GM21423 (cell line): Measurements from ENCODE around the gene TBC1D21.

ENCODE experiments used
- ATAC-seq: cut with Tn5 transposase; IDR thresholded peaks from one replicate; pipeline ENCODE4 v1.9.1; 2021; ENCODE audit warnings: mild to moderate bottlenecking, moderate library complexity; ENCODE audit not compliant: unreplicated experiment

TBC1D21 gene

GRCh38 chr15:73858062-73858461, 15.3 kb upstream of the TBC1D21 start:
- ATAC-seq = no peak

DNA sequence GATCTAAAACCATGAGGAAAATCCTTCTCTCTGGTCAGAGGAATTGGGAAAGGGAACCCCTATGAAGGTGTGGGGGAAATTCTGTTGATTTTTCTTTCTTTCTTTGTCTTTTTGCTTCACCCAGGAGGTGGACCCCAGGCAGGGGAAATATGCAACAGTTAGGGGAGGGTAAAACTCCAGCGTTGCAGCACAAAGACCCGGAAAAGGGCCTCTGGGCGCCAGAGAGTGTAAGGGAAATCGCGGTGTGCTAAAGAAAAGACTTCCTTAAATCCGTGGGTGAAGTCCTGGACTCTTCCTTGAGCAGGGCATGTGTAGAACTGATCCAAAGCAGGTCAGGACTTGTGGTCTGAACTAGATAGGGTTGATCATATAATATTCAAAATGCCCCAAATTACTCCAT, 11.1 kb upstream of the TBC1D21 start:
- no peak for ATAC-seq

- ATAC-seq = no peak
Observed at GRCh38 chr15:73865379-73865778, 8.0 kb upstream of the TBC1D21 start.

GRCh38 chr15:73865904-73866303, 7.5 kb upstream of the TBC1D21 start:
- ATAC-seq = no peak

- no peak for ATAC-seq
Observed at GRCh38 chr15:73866481-73866880, 6.9 kb upstream of the TBC1D21 start.

- no peak for ATAC-seq
Observed at GRCh38 chr15:73866881-73867410, 6.4 kb upstream of the TBC1D21 start.

DNA sequence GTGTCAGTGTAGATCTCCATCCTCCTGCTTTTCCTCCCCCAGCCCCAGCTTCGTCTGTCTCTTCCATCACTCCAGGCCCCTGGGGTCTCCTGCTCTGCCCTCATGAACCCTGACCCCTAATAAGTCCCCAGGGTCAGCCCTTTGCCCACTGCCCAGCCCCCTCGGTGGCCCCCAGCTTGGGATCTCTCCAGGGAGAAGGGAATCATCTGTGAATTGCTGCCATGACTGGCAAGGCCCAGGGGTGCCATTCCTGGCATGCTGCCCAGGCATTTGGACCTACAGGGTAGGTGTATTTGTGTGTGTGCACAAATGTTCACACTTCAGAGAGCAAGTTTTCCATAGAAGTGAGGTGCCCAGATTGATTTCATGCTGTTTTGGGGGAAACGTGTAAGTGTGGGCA, 5.9 kb upstream of the TBC1D21 start:
- no peak for ATAC-seq

DNA sequence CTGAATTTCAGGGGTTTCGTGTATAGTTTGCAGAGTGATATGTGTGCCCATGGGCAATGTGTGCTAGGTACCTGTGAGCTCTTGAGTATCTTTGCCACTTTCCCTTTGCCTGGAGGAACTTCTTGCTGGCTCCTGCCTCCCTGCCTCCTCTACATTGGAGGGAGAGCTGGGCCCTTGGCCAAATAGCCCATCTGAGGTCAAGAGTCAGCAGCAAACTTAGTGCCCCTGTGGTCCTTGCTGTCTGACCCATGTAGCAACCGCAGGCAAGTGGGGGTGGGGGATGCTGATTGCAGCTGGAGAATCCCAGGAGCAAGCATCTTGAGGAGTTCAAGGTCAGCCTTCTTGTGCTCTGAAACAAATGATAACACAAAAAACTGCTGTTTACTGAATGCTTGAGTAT, 5.4 kb upstream of the TBC1D21 start:
- no peak for ATAC-seq

GRCh38 chr15:73869216-73869995, 4.0 kb upstream of the TBC1D21 start:
- no peak for ATAC-seq

DNA sequence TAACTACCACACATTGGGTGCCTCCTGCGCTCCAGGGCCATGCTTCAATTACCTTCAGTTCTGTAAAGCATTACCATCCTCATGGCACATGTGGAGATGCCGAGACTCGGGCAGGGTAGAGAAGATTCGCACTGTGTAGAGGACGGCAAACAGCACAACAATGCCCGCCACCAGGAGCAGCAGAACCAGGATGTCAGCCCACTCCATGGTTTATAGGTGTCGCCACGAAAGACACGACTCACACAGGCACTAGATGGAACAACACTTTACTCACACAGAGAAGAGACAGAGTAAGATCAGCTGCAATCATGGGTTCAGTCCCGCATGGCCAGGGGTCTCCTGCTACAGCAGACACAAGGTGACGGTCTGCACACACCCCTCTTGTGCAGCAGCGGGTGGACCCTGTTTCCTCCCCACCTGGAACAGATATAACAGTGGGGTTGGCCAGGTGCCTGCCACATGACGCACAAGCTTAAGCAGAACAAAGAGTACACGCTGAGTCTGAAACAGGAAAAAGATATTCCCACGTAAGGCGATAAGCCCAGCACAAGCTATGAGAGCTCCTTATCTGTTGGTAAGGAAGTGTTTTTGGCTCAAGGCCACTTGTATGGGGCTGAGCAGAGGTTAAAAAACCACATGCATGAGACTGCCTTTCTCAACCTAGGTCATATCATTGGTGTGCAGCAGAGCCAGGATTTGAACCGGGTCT, 2.5 kb upstream of the TBC1D21 start:
- ATAC-seq = no peak

- no peak for ATAC-seq
Observed at GRCh38 chr15:73872346-73872745, 1.0 kb upstream of the TBC1D21 start.

DNA sequence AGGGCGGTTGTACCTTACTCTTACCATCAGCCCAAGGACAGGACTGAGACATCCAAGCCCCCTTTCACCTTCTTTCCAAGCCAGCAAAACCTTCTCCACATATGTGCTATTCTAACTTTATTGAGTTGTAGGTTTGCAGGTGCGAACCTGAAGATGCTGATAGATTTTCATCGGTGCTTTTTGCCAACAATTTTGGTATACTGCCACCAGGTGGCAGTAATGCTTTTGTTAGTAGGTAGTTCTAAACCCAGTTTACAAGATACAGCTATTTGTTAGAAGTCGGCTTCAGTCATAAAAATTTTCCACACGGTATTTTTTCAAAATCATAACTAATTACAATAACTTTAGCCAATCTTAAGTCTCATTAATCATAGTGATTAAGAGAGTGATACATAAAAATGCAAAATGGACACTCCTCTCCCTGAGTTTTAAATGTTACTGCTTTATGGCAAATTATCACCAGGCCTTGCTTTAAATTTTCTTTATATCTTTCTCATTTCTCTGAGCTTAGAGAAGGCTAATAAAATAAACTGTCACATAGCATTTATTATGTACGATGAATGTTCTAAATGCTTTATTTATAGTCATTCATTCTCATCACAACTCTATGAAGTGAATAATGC, 636 bp downstream of the TBC1D21 start:
- ATAC-seq = no peak

DNA sequence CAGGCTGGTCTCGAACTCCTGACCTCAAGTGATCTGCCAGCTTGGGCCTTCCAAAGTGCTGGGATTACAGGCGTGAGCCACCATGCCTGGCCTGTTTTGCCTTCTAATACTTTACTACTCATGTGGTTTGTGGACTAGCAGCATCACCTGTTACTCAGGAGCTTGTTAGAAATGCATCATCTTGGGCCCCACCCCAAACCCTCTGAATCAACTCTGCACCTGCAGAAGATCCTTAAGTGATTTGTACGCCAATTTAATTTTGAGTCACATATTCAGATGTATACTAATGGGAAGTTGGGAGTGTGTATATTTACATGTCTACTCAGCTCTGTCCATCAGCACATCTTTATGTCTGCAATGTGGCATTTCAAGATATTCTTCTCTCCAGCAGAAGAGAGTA, 6.1 kb downstream of the TBC1D21 start:
- no peak for ATAC-seq

DNA sequence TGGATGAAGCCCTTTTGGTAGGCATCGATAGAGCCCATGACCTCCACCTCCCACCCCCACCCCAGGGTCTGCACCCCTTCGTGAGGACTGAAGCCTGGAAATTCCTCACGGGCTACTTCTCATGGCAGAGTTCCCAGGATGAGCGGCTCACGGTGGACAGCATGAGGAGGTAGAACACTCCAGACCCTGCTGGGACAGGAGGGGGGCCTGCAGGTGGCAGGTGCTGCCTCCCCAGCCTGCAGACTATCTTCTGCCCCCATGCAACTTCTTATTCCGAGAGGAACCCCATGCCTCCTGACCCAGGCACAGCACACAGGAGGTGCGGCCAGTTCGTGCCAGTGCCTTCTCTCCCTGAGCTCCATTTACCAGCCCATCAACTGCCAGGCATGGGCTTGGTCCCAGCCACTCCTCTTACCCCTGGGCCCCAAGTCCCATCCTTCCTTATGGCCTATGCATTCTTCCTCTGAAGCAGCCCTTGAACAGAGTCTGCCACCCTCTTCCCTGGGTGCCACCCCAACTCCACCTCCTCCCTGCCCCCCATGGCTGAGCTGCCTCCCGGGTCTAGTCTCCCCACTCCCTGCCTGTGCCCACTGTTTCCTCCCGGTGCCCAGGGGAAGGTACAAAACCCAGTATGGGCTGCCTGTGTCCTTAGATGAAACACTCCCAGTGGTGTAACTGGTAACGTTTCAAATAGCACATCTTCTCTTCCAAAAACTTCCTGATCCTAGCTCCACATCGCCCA, 8.4 kb downstream of the TBC1D21 start:
- ATAC-seq = no peak

GRCh38 chr15:73882761-73883419, 9.5 kb downstream of the TBC1D21 start:
- ATAC-seq = no peak

- no peak for ATAC-seq
Observed at GRCh38 chr15:73884159-73884558, 10.8 kb downstream of the TBC1D21 start.

DNA sequence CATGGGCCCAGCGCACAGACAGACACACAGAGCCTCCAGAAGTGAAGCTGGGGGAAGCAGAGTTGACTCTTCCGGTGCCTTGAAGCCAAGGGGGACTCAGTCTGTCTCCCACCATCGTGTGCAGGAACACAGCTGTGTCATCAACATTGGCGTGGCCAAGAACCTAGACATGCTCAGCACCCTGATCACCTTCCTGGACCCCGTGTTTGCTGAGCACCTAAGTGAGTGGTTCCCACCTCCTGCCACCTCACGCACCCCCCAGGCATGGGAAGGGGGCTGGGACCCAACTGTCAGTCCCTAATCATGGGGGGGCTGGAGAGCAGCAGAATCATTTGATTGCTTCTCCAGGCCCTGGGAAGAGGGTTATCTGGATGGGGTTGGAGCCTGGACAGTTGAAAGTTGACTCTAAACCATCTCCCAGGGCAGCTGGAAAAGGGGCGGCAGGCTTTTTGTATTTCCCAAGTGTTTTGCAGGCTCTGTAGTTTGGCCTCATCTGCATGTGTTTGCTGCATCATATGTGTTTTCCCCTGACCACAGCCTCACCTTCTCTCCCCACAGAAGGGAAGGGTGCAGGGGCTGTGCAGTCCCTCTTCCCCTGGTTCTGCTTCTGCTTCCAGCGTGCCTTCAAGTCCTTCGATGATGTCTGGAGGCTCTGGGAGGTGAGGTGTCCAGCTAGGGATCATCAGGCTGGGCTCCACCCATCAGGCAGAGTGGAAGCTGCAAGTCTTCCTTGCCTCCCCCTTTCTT, 12.8 kb downstream of the TBC1D21 start:
- ATAC-seq = no peak

- ATAC-seq = no peak
Observed at GRCh38 chr15:73886717-73887345, 13.5 kb downstream of the TBC1D21 start.

DNA sequence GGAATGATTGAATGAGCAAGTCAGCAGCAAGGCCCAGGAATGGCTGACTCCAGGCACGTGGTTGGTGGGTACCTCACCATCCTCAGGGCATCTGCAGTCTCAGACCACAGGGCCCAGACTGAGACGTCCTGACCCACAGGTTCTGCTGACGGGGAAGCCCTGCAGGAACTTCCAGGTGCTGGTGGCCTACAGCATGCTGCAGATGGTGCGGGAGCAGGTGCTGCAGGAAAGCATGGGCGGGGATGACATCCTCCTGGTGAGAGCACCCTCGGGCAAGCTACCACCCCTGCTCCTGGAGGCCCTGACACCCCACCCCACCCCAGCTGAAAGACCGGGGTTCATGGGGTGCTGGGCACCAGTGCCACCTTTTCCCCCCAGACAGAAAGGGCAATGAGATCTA, 14.1 kb downstream of the TBC1D21 start:
- no peak for ATAC-seq
